ENCODE results near the gene SMYD3. TPM values are rescaled to one million over a fixed set of nuclear protein-coding genes. Genes with fewer than 3 reads are reported as not detected.
"Not testable (repeated sequence)": the region's sequence is repeated elsewhere in the genome, so short reads cannot be mapped to it uniquely, and the experiment has no call there.

SMYD3 gene
- total and polyA plus RNA-seq, 5 donors: 6.8 to 11.6 (median 9.9) TPM

DNA sequence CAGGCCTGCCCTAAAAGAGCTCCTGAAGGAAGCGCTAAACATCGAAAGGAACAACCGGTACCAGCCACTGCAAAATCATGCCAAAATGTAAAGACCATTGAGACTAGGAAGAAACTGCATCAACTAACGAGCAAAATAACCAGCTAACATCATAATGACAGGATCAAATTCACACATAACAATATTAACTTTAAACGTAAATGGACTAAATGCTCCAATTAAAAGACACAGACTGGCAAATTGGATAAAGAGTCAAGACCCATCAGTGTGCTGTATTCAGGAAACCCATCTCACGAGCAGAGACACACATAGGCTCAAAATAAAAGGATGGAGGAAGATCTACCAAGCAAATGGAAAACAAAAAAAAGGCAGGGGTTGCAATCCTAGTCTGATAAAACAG is 688.7 kb downstream of the SMYD3 start:
- H3K9me3 ChIP-seq (ENCODE audit: control insufficient read depth, low read length); DNase-seq; H3K27me3 ChIP-seq (ENCODE audit: control insufficient read depth, insufficient read depth); H3K4me3 ChIP-seq (ENCODE audit: low read length); H3K4me1 ChIP-seq (ENCODE audit: control insufficient read depth, insufficient read depth, low read length); intact Hi-C loops (cut with DNase I); H3K27ac ChIP-seq (ENCODE audit: low read length); ATAC-seq: not testable (repeated sequence)
- WGBS: 97% methylated on average over 5 of the region's 6 CpGs

- H3K9me3 ChIP-seq (ENCODE audit: control insufficient read depth, low read length); H3K27ac ChIP-seq (ENCODE audit: low read length); H3K4me3 ChIP-seq (ENCODE audit: low read length); H3K27me3 ChIP-seq (ENCODE audit: control insufficient read depth, insufficient read depth); intact Hi-C loops (cut with DNase I); ATAC-seq; H3K4me1 ChIP-seq (ENCODE audit: control insufficient read depth, insufficient read depth, low read length); DNase-seq: not testable (repeated sequence)
- 95% methylated on average over 24 of the region's 24 CpGs for WGBS
These were observed 690.6 kb downstream of the SMYD3 start for GRCh38 chr1:245816496-245816895.

GRCh38 chr1:245814651-245815050 is 692.4 kb downstream of the SMYD3 start:
- H3K4me3 ChIP-seq (ENCODE audit: low read length): no peak overlapping the region
- H3K4me1 ChIP-seq (ENCODE audit: control insufficient read depth, insufficient read depth, low read length): no peaks in the 10 kb centered on the region
- 85% methylated on average over 10 of the region's 10 CpGs for WGBS
- H3K27ac ChIP-seq (ENCODE audit: low read length): no peak overlapping the region
- intact Hi-C loops (cut with DNase I): no loop called here
- no peak for DNase-seq
- no peaks in the 10 kb centered on the region for H3K27me3 ChIP-seq (ENCODE audit: control insufficient read depth, insufficient read depth)
- no peak for ATAC-seq
- no peaks in the 10 kb centered on the region for H3K9me3 ChIP-seq (ENCODE audit: control insufficient read depth, low read length)

DNA sequence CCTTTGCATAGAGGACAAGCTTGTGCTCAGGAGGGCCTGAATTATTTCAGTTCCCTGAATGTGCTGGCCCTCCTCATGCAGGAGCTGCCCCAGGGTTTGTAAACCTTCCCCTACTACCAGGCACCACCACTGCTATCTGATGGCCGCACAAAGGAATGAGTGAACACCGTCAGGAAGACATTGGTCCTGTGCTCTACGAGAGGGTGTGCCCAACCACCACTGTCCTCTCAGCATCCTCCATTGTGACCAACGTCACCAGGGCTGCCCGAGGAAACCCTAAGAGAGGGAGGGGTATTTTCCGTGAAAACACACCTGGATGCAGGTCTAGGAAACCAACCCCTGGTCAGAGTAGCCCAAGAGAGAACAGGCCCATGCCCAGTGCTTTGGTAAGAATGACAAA is 694.8 kb downstream of the SMYD3 start:
- no peak overlapping the region for H3K27ac ChIP-seq (ENCODE audit: low read length)
- no peak overlapping the region for H3K4me3 ChIP-seq (ENCODE audit: low read length)
- intact Hi-C loops (cut with DNase I): no loop called here
- no peak for ATAC-seq
- H3K27me3 ChIP-seq (ENCODE audit: control insufficient read depth, insufficient read depth): no peaks in the 10 kb centered on the region
- H3K9me3 ChIP-seq (ENCODE audit: control insufficient read depth, low read length): no peaks in the 10 kb centered on the region
- no peaks in the 10 kb centered on the region for H3K4me1 ChIP-seq (ENCODE audit: control insufficient read depth, insufficient read depth, low read length)
- WGBS: 96% methylated on average over 6 of the region's 6 CpGs
- DNase-seq: no peak

- DNase-seq (no peak), ATAC-seq (no peak)
- no peak overlapping the region for H3K4me3 ChIP-seq (ENCODE audit: low read length)
- no peaks in the 10 kb centered on the region for H3K27me3 ChIP-seq (ENCODE audit: control insufficient read depth, insufficient read depth)
- no peak overlapping the region for H3K27ac ChIP-seq (ENCODE audit: low read length)
- WGBS: 44% methylated on average over 7 of the region's 7 CpGs
- intact Hi-C loops (cut with DNase I): no loop called here
- peaks cover 2% of the 10 kb centered on the region for H3K4me1 ChIP-seq (ENCODE audit: control insufficient read depth, insufficient read depth, low read length)
- H3K9me3 ChIP-seq (ENCODE audit: control insufficient read depth, low read length): no peaks in the 10 kb centered on the region
These were observed 696.2 kb downstream of the SMYD3 start for GRCh38 chr1:245810789-245811337.

GRCh38 chr1:245810181-245810769 is 696.8 kb downstream of the SMYD3 start:
- no peak for ATAC-seq
- Histone ChIP-seq H3K4me3 (ENCODE audit: low read length) (no peak overlapping the region), H3K27me3 (ENCODE audit: control insufficient read depth, insufficient read depth) (no peaks in the 10 kb centered on the region), H3K4me1 (ENCODE audit: control insufficient read depth, insufficient read depth, low read length) (peaks cover 2% of the 10 kb centered on the region), H3K9me3 (ENCODE audit: control insufficient read depth, low read length) (no peaks in the 10 kb centered on the region), H3K27ac (ENCODE audit: low read length) (no peak overlapping the region)
- 87% methylated on average over 6 of the region's 6 CpGs for WGBS
- DNase-seq: no peak
- intact Hi-C loops (cut with DNase I): no loop called here

DNA sequence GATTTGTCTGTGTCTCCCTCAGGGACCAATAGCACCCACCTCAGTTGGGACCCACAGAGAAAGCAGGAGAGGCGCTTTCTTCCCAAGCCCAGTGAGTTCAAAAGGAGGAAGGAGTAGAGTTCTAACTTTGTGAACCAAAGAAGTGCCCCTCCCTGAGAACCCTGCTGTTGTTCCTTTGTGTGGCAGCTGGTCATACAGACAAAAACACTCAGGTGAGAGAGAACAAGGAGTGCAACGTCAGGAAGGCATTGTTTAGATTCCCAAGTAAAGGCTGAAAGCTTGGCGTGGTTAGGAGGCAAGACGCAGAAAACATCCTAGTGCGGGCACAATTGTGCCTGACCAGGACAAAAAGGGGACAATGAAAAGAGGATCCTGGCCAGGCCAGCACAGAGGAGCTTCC is 697.7 kb downstream of the SMYD3 start:
- no peak overlapping the region for H3K27ac ChIP-seq (ENCODE audit: low read length)
- no peak overlapping the region for H3K4me3 ChIP-seq (ENCODE audit: low read length)
- 94% methylated on average over 5 of the region's 5 CpGs for WGBS
- H3K27me3 ChIP-seq (ENCODE audit: control insufficient read depth, insufficient read depth): no peaks in the 10 kb centered on the region
- ATAC-seq: no peak
- H3K9me3 ChIP-seq (ENCODE audit: control insufficient read depth, low read length): no peaks in the 10 kb centered on the region
- intact Hi-C loops (cut with DNase I): no loop called here
- H3K4me1 ChIP-seq (ENCODE audit: control insufficient read depth, insufficient read depth, low read length): peaks cover 2% of the 10 kb centered on the region
- no peak for DNase-seq

DNA sequence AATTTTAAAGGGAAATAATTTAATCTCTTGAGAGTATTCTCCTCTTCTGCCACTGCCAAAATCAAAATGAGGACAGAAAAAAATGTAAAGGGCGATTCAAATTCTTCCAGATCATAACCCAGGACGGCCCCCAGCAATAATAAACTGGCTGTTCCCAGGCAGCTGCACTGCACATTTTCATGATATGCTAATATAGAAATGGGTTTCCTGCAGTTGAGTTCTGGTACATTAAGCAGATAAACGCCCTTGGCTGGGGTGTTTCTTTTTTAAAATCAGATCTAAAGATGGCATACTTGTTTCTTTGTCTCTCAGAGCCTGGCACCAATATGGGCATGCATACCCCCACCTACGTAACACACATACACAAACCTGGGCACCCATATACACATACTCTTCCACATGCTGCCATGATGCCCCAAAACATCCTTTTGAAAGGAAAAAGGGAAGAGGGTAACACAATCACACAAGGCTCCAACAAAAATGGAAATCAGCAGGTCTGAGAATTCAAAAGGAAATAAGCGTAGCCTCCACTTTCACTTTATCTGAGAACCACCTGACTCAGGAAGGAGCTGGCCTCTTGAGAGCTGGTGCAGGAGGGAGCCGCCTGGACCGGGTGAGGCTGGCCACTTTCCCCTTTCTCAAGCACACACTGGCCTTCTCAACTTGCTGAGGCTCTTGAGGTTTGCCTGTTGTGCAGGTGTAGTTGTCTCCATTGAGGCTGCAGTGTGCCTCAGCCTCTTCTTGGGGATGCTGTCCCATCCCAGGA is 698.9 kb downstream of the SMYD3 start:
- Histone ChIP-seq H3K27ac (ENCODE audit: low read length) (no peak overlapping the region), H3K9me3 (ENCODE audit: control insufficient read depth, low read length) (no peaks in the 10 kb centered on the region), H3K4me3 (ENCODE audit: low read length) (no peak overlapping the region), H3K27me3 (ENCODE audit: control insufficient read depth, insufficient read depth) (no peaks in the 10 kb centered on the region), H3K4me1 (ENCODE audit: control insufficient read depth, insufficient read depth, low read length) (peaks cover 2% of the 10 kb centered on the region)
- intact Hi-C loops (cut with DNase I): no loop called here
- WGBS: 64% methylated on average over 7 of the region's 7 CpGs
- no peak for DNase-seq
- no peak for ATAC-seq

DNA sequence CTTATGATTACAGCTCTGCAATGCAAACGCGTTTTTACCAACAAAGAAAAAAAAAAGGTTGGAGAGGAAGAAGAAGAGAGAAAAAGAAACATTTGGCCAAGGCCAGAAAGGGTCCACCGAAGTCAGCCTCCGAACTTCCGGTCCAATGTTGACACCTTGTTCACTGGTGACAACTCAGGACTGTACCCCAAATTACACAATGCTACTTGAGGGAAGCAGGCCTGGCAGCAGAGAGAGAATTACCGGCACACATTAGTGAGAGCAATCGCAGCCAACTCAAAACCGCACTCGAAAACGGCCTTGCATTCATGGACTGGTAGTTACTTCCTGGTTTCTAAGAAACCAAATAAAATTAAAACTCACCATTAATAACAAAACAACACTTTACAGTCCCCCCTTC is 699.8 kb downstream of the SMYD3 start:
- Histone ChIP-seq H3K27ac (ENCODE audit: low read length) (no peak overlapping the region), H3K4me3 (ENCODE audit: low read length) (no peak overlapping the region), H3K27me3 (ENCODE audit: control insufficient read depth, insufficient read depth) (no peaks in the 10 kb centered on the region), H3K9me3 (ENCODE audit: control insufficient read depth, low read length) (no peaks in the 10 kb centered on the region), H3K4me1 (ENCODE audit: control insufficient read depth, insufficient read depth, low read length) (peaks cover 2% of the 10 kb centered on the region)
- intact Hi-C loops (cut with DNase I): no loop called here
- no peak for DNase-seq
- no peak for ATAC-seq
- 61% methylated on average over 10 of the region's 10 CpGs for WGBS

GRCh38 chr1:245805532-245805931 is 701.5 kb downstream of the SMYD3 start:
- DNase-seq (no peak), ATAC-seq (no peak)
- Histone ChIP-seq H3K27ac (ENCODE audit: low read length) (no peak overlapping the region), H3K4me1 (ENCODE audit: control insufficient read depth, insufficient read depth, low read length) (peaks cover 2% of the 10 kb centered on the region), H3K4me3 (ENCODE audit: low read length) (no peak overlapping the region), H3K9me3 (ENCODE audit: control insufficient read depth, low read length) (no peaks in the 10 kb centered on the region), H3K27me3 (ENCODE audit: control insufficient read depth, insufficient read depth) (no peaks in the 10 kb centered on the region)
- intact Hi-C loops (cut with DNase I): no loop called here
- WGBS: 0% methylated on average over 1 of the region's 1 CpG

DNA sequence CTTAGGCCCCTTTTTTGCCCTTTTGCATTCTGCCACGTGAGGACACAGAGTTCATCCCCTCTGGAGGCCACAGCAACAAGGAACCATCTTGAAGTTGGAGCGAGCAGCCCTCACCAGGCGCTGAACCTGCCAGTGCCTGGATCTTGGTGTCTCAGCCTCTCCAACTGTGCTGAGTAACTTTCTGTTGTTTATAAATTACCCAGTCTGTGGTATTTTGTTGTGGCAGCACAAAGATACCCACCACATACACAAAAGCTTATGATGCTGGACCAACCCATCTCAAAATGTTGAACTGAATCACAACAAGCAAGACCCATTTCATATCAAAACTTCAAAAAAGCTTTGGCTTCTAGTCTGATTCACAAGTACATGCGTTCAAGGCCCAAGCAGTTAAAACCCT is 702.4 kb downstream of the SMYD3 start:
- WGBS: 89% methylated on average over 4 of the region's 4 CpGs
- Histone ChIP-seq H3K4me1 (ENCODE audit: control insufficient read depth, insufficient read depth, low read length) (peaks cover 2% of the 10 kb centered on the region), H3K4me3 (ENCODE audit: low read length) (no peak overlapping the region), H3K9me3 (ENCODE audit: control insufficient read depth, low read length) (no peaks in the 10 kb centered on the region), H3K27me3 (ENCODE audit: control insufficient read depth, insufficient read depth) (no peaks in the 10 kb centered on the region), H3K27ac (ENCODE audit: low read length) (no peak overlapping the region)
- ATAC-seq: no peak
- intact Hi-C loops (cut with DNase I): no loop called here
- no peak for DNase-seq
